ENCODE data around the gene RRAGC.

The RRAGC gene

GRCh38 chr1:38831731-38832369, 27.7 kb downstream of the RRAGC start:
- in situ Hi-C loops (cut with MboI; ENCODE audit: low pct_unique_long_range_greater_than_20kb, low sequenced_read_pairs, unreplicated experiment) = loop anchor here (25.0 kb wide), 1 partner anchor 795 kb away; the partner anchor contains the start of gene POU3F1
- DNase-seq (ENCODE audit: low spot score) = no peak
- TF ChIP-seq, protein P1, sequence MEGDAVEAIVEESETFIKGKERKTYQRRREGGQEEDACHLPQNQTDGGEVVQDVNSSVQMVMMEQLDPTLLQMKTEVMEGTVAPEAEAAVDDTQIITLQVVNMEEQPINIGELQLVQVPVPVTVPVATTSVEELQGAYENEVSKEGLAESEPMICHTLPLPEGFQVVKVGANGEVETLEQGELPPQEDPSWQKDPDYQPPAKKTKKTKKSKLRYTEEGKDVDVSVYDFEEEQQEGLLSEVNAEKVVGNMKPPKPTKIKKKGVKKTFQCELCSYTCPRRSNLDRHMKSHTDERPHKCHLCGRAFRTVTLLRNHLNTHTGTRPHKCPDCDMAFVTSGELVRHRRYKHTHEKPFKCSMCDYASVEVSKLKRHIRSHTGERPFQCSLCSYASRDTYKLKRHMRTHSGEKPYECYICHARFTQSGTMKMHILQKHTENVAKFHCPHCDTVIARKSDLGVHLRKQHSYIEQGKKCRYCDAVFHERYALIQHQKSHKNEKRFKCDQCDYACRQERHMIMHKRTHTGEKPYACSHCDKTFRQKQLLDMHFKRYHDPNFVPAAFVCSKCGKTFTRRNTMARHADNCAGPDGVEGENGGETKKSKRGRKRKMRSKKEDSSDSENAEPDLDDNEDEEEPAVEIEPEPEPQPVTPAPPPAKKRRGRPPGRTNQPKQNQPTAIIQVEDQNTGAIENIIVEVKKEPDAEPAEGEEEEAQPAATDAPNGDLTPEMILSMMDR (IDR thresholded peaks at IDR 0.05; ENCODE audit: extremely low read depth, insufficient read depth, missing control alignments) = no peak

GRCh38 chr1:38829368-38829767, 30.2 kb downstream of the RRAGC start:
- no peak for DNase-seq (ENCODE audit: low spot score)
- in situ Hi-C loops (cut with MboI; ENCODE audit: low pct_unique_long_range_greater_than_20kb, low sequenced_read_pairs, unreplicated experiment) = loop anchor here (25.0 kb wide), 1 partner anchor 792 kb away; the partner anchor contains the start of gene POU3F1
- TF ChIP-seq, protein P1 (IDR thresholded peaks at IDR 0.05; ENCODE audit: extremely low read depth, insufficient read depth, missing control alignments) = no peak

DNA sequence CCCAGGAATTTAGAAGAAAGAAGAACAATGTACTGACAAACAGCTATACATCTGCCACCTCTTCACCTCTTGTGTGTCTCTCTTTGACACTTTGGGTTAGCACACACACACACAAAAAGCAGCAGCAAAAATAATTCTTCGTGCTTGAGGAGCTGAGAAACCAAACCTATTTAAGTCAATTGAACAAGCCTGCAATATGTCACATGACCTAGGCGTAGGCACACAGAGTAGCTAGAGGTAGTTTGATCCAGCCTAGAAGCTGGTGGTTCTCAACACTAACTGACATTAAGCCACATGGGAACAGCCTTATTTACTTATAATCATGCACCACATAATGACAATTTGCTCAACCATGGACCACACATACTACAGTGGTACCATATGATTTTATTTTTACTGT, 32.3 kb downstream of the RRAGC start:
- no peak for DNase-seq (ENCODE audit: low spot score)
- in situ Hi-C loops (cut with MboI; ENCODE audit: low pct_unique_long_range_greater_than_20kb, low sequenced_read_pairs, unreplicated experiment) = loop anchor here (25.0 kb wide), 1 partner anchor 790 kb away; the partner anchor contains the start of gene POU3F1

DNA sequence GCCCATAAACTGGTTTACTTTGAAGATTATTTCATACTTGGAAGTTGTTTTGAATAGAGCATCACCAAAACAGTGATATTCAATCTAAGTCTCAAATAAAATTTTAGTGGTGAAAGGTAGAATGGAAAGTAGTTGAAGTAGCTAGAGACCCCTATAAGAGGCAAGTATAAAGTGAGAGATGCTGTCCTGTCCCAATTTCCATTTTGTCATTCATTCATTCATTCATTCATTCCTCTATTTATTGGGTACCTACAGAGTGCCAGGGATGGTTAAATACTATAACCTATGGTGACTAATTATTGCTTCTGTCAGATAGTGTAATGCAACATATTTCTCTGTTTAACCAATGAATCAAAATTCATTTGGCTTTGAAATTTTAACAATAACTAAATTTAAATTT, 32.7 kb downstream of the RRAGC start:
- no peak for DNase-seq (ENCODE audit: low spot score)
- in situ Hi-C loops (cut with MboI; ENCODE audit: low pct_unique_long_range_greater_than_20kb, low sequenced_read_pairs, unreplicated experiment) = loop anchor here (25.0 kb wide), 1 partner anchor 790 kb away; the partner anchor contains the start of gene POU3F1
- TF ChIP-seq, protein P1 (IDR thresholded peaks at IDR 0.05; ENCODE audit: extremely low read depth, insufficient read depth, missing control alignments) = no peak

More for the DNA sequence above, 32.3 kb downstream of the RRAGC start:
- TF ChIP-seq, protein P1 (IDR thresholded peaks at IDR 0.05; ENCODE audit: extremely low read depth, insufficient read depth, missing control alignments) = no peak

DNA sequence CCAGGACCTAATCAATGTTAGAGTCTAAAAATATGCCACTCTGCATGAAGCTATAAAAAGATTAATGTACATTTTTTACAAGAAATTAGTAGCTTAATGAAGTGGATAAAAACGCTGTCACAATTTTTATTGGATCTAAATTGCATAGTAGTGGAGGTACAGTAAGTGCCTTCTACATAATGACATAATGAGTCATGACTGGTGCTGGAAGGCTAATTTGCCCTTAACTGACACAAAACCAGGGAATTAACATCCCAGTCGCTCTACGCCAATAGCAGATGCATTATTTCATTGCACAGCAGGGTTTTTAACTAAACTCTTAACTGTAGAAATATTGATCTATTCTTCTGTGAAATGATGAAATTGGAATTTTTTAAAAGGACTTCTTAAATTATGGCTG, 33.3 kb downstream of the RRAGC start:
- TF ChIP-seq, protein P1 (IDR thresholded peaks at IDR 0.05; ENCODE audit: extremely low read depth, insufficient read depth, missing control alignments) = no peak
- DNase-seq (ENCODE audit: low spot score) = no peak
- in situ Hi-C loops (cut with MboI; ENCODE audit: low pct_unique_long_range_greater_than_20kb, low sequenced_read_pairs, unreplicated experiment) = loop anchor here (25.0 kb wide), 1 partner anchor 789 kb away; the partner anchor contains the start of gene POU3F1

- no peak for DNase-seq (ENCODE audit: low spot score)
- TF ChIP-seq, protein P1 (IDR thresholded peaks at IDR 0.05; ENCODE audit: extremely low read depth, insufficient read depth, missing control alignments) = no peak
- in situ Hi-C loops (cut with MboI; ENCODE audit: low pct_unique_long_range_greater_than_20kb, low sequenced_read_pairs, unreplicated experiment) = no loop called here
Observed at GRCh38 chr1:38820860-38821259, 38.7 kb downstream of the RRAGC start.
